PC-9 (cell line): Measurements from ENCODE around the gene VKORC1.

ENCODE experiments used
- CTCF ChIP-seq: fragments of 200-600 bp; sonication (generic); conservative IDR thresholded peaks from 2 replicates; pipeline ENCODE4 v1.6.1; 2017; ENCODE audit warnings: mixed run types, antibody characterized with exemption, mild to moderate bottlenecking, moderate library complexity
- EZH2 ChIP-seq: fragments of 200-600 bp; sonication (generic); IDR thresholded peaks from 2 replicates; pipeline ENCODE4 v1.8.0; 2017; ENCODE audit warnings: antibody characterized with exemption, low read depth

DNA sequence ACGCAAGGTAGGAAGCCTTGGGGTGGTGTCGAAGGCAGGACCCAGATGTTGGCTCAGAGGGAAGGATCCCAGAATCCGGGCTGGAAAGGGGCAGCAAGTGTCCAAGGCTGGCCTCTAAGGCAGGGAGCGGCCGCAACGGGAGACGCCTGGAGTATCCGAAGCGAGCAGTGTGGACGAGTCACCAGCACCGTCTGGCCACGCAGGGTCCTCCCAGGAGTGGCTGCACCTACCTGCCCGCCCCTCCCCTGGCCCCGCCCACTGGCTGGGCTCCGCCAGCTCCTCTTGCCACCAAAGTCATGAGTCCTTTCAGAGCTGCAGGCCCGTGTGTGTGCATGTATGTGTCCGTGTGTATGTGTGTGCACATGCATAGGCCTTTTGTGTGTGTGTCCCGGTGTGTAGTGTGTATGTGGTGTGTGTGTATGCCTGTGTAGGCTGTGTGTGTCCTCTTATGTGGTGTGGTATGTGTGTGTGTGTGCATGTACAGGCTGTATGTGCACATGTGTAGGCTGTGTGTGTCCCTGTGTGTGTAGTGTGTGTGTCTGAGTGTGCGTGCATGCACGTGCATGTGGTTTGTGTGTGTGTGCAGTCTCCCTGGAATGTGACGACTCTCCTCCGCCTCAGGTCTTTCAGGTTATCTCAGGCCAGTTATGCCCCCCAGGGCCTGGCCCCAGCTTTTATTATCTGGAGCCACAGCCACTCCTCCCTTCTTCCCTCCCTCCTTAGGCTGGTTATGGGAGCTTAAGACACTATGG is 41.1 kb upstream of the VKORC1 start, which contains the start of gene PRSS8:
- TF ChIP-seq CTCF = no peak
- TF ChIP-seq EZH2 = no peak
